Body of pancreas (tissue), 4 donors: Measurements from ENCODE around the gene MTFMT.

Source experiments
- POLR2A ChIP-seq, 3 donors: fragments of 450-650 bp; IDR thresholded peaks; one replicate each; pipeline ENCODE4 v1.6.1; 2016; ENCODE audit warnings: antibody characterized with exemption in 3 of 3, mild to moderate bottlenecking in 2 of 3
- TF ChIP-seq, protein P1 (sequence below), 7 experiments: fragments of 450-650 bp in 4 of 7; fragments of 200-600 bp in 3 of 7; sonication (generic) in 3 of 7; IDR thresholded peaks; one replicate each; pipeline ENCODE4 v1.5.1; 2016 to 2019; ENCODE audit warnings: antibody characterized with exemption in 7 of 7

DNA sequence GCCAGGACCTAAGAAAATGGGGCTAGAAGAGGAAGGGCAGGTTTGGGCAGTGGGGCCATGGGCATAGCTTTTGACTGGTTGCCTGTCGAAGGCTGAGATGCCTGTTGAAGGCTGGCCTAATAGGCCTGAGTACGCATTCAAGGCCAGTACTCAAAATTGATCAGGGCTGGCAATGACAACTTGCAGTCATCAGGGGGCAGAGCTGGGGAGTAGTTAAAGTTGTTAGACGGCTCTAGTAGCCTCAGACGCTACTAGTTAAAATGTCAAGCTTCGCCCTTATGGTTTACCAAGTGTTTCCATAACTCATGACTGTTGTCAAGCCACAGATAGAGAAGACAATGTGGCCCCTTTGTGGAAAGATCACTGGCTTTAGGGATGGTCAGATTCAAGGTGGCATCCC, 68.4 kb downstream of the MTFMT start:
- TF ChIP-seq, protein P1, sequence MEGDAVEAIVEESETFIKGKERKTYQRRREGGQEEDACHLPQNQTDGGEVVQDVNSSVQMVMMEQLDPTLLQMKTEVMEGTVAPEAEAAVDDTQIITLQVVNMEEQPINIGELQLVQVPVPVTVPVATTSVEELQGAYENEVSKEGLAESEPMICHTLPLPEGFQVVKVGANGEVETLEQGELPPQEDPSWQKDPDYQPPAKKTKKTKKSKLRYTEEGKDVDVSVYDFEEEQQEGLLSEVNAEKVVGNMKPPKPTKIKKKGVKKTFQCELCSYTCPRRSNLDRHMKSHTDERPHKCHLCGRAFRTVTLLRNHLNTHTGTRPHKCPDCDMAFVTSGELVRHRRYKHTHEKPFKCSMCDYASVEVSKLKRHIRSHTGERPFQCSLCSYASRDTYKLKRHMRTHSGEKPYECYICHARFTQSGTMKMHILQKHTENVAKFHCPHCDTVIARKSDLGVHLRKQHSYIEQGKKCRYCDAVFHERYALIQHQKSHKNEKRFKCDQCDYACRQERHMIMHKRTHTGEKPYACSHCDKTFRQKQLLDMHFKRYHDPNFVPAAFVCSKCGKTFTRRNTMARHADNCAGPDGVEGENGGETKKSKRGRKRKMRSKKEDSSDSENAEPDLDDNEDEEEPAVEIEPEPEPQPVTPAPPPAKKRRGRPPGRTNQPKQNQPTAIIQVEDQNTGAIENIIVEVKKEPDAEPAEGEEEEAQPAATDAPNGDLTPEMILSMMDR (IDR thresholded peaks at IDR 0.05), result no peak
- TF ChIP-seq POLR2A (IDR thresholded peaks at IDR 0.05), result no peak
